ENCODE results near the gene ESRRB.

The ESRRB gene

GRCh38 chr14:76405627-76406026 lies 29.7 kb downstream of the ESRRB start:
- DNase-seq (ENCODE audit: low read depth in 2 of 3, low spot score in 1 of 3), result no peak

DNA sequence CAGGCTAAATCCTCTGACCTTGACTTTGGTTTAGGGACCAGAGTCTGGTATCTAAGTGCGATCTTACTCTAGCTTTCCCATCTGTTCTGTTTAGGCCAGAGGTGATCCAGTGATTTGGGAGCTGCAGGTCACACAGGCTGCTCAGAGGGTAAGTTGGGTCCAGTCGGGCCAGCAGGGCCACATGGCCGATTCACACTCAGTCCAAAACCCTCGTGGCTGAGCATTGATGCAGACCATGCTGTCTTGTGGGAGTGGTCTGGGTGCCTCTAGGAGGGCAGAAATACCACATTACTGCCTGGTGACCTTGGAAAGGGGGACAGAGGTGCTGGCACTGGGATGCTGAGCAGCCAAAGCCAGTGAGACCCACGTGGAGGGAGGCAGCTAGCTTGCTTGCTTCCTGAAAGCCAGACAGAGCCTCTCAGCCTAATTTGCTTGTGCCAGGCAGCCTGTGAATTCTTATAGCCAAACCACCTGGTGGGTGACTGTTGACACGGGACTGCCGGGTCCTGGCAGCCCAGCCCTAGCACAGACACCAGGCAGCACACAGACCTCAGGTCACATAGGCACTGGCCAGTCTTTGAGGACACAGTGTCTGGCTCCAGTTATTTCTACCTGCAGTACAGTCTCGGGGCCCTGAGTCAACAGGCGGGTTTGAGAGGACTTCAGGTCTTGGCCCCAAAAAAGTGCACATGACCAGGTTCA lies 31.7 kb downstream of the ESRRB start:
- no peak for DNase-seq (ENCODE audit: low read depth in 2 of 3, low spot score in 1 of 3)

DNA sequence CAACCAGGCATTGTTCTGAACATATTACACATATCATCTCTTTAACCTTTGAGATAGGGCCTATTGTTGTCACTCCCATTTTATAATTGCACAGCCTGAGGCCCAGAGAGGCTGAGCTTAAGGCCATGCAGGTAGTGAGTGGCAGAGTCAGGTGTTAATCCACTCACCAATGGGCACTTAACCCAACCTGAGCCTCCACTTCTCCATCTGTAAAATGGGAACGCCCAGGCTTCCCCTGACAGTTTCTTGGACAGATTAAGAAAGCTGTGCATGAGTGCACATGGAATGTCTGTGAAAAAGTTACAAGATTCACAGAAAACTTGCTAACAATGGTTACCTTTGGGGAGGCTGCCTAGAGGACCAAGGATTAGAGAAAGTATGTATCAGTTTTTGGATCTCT lies 32.9 kb downstream of the ESRRB start:
- no peak for DNase-seq (ENCODE audit: low read depth in 2 of 3, low spot score in 1 of 3)

- DNase-seq (ENCODE audit: low read depth in 2 of 3, low spot score in 1 of 3), result no peak
Measured at GRCh38 chr14:76412501-76412900, 36.6 kb downstream of the ESRRB start.

- no peak for DNase-seq (ENCODE audit: low read depth in 2 of 3, low spot score in 1 of 3)
Measured at GRCh38 chr14:76413106-76413961, 37.4 kb downstream of the ESRRB start.

GRCh38 chr14:76413962-76414600 lies 38.1 kb downstream of the ESRRB start:
- no peak for DNase-seq (ENCODE audit: low read depth in 2 of 3, low spot score in 1 of 3)

DNA sequence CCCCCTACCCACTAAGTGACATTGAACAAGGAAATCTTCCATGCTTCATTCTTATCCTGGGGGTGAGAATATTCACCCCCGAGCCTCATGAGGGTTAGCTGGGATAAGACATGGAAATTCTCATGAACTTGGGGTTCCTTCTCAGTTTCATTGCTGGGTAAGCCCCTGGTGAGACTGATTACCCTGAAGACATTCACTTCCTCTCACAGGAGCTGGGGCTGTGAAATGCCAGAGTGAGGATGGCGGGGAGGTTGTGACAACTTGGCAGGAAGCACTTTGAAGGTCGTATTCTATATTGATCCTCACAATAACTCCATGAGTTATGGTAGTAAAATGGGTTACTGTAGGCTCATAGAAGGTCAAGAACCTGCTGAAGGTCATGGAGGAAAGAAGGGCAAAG lies 43.5 kb downstream of the ESRRB start:
- no peak for DNase-seq (ENCODE audit: low read depth in 2 of 3, low spot score in 1 of 3)

GRCh38 chr14:76420827-76421226 lies 44.9 kb downstream of the ESRRB start:
- DNase-seq (ENCODE audit: low read depth in 2 of 3, low spot score in 1 of 3), result no peak

- no peak for DNase-seq (ENCODE audit: low read depth in 2 of 3, low spot score in 1 of 3)
Measured at GRCh38 chr14:76421662-76422061, 45.7 kb downstream of the ESRRB start.

GRCh38 chr14:76422662-76423061 lies 46.7 kb downstream of the ESRRB start:
- DNase-seq (ENCODE audit: low read depth in 2 of 3, low spot score in 1 of 3), result no peak

DNA sequence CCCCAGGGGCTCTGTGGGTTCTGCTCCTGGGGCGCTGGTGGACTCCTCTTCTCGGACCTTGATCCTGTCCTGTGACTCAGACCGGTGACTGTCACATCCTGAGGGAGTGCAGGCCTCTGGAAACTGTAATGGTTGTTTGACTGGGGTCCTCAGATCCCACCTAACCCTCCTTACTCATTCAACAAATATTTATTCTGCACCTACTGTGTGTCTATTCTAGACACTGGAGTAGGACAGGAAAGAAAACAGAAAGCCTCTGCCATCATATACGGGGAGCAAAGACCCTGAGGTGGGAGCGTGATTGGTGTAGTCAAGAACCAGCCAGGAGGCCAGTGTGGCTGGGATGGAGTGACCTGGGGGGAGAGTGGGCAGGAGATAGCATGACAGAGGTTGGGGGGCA lies 47.6 kb downstream of the ESRRB start:
- DNase-seq (ENCODE audit: low read depth in 2 of 3, low spot score in 1 of 3), result no peak

GRCh38 chr14:76424359-76424758 lies 48.4 kb downstream of the ESRRB start:
- DNase-seq (ENCODE audit: low read depth in 2 of 3, low spot score in 1 of 3), result no peak

DNA sequence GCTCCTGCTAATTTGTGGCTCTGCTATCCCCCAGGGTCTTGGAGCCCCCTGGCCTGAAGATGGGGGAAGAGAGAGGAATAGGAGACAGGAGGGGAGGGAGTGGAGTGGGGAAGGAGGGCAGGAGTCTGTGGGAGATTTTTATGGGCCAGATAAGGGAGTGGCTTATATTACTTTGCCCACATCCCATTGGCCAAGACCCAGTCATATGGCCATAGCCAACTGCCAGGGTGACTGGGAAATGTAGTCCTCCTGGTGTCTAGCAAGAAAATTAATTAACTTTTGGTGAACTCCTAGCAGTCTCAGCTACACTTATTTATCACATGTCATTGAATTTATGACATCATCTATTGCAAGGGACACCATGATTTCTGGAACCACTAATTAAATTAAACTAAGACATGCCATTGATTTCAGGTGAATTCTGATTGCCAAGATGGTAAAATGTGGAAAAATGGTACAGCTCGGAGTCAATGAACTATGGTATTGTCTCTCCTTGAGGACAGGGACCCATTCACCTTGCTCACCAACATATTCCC lies 50.3 kb downstream of the ESRRB start:
- no peak for DNase-seq (ENCODE audit: low read depth in 2 of 3, low spot score in 1 of 3)

DNA sequence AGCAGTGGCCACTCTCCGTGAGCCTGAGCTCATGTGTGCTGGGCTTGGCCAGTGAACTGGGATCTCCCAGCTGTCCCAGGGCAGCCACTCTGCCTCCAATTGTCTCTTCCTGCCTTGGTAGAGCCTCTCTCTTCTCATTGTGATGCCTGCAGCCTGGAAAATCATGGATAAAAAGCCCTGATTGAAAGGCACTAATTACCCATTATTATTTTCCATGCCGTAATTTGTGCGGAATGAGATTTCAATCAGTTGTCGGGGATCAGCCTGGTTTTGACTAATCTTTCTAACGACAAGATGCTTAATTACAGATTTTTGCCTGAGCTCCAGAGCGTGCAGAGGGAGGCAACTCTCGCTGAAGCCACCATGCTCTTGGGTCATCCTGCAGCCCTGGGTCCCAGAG lies 52.7 kb downstream of the ESRRB start:
- DNase-seq (ENCODE audit: low read depth in 2 of 3, low spot score in 1 of 3), result no peak

GRCh38 chr14:76430017-76430416 lies 54.1 kb downstream of the ESRRB start:
- no peak for DNase-seq (ENCODE audit: low read depth in 2 of 3, low spot score in 1 of 3)

- no peak for DNase-seq (ENCODE audit: low read depth in 2 of 3, low spot score in 1 of 3)
Measured at GRCh38 chr14:76430475-76430980, 54.6 kb downstream of the ESRRB start.

DNA sequence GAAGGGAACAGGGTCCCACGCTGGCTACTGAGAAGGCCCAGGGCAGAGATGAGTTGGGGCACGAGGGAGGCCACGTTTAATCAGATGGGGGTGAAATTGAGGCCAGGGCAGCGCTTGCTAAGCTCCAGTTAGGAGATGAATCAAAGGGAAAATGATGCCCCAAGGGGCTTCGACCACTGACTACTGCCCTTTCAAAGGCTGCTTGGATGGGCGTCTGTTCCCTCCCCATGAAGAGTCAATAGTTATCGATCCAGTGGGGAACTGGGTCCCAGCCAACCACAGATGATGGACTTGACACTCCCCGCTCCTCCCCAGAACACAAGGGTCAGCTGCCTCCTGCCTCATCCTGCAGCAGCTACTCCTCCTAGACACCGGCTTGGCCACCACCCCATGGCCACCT lies 55.6 kb downstream of the ESRRB start:
- no peak for DNase-seq (ENCODE audit: low read depth in 2 of 3, low spot score in 1 of 3)

GRCh38 chr14:76432827-76433752 lies 57.2 kb downstream of the ESRRB start:
- no peak for DNase-seq (ENCODE audit: low read depth in 2 of 3, low spot score in 1 of 3)

DNA sequence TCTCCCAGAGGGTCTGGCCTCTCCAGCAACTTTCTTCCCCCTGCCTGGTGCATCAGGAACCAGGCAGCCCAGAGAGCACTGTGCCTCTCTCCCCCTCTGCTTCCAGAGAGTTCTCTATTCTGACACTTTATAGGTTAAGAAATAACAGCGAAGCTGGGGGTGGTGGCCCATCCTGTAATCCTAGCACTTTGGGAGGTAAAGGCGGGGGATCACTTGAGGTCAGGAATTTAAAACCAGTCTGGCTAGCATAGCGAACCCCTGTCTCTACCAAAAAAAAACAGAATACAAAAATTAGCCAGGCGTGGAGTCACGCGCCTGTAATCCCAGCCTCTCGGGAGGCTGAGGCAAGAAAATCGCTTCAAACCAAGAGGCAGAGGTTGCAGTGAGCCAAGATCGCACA lies 58.3 kb downstream of the ESRRB start:
- no peak for DNase-seq (ENCODE audit: low read depth in 2 of 3, low spot score in 1 of 3)

DNA sequence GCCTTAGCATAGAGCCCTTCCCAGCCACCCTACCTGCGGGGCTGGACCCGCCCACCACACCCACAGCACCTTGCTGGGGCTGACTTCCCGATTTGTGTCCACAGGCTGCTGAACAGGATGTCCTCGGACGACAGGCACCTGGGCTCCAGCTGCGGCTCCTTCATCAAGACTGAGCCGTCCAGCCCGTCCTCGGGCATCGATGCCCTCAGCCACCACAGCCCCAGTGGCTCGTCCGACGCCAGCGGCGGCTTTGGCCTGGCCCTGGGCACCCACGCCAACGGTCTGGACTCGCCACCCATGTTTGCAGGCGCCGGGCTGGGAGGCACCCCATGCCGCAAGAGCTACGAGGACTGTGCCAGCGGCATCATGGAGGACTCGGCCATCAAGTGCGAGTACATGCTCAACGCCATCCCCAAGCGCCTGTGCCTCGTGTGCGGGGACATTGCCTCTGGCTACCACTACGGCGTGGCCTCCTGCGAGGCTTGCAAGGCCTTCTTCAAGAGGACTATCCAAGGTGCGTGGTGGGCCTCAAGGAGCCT lies 63.4 kb downstream of the ESRRB start:
- no peak for DNase-seq (ENCODE audit: low read depth in 2 of 3, low spot score in 1 of 3)
